CD14-positive monocyte (primary cell): ENCODE data around the gene LLGL2. TPM values are rescaled to one million over a fixed set of nuclear protein-coding genes. Genes with fewer than 3 reads are reported as not detected.

Source experiments
- DNase-seq, 3 donors: peaks; one replicate each; pipeline ENCODE4 v3.0.0-alpha.2; 2011 to 2022
- H2AFZ ChIP-seq: 2 replicates; pipeline ENCODE4 v1.6.0; 2012; ENCODE audit warnings: mild to moderate bottlenecking, low read depth, low read length, inconsistent platforms; ENCODE audit not compliant: insufficient read depth, poor library complexity, severe bottlenecking
- H3K27ac ChIP-seq, 2 donors: 1 replicate in 1 of 2; 2 replicates in 1 of 2; pipeline ENCODE4 v1.5.1; 2012 to 2013; ENCODE audit warnings: low read length in 2 of 2, control low read depth in 1 of 2, inconsistent platforms in 1 of 2, low read depth in 1 of 2, mild to moderate bottlenecking in 1 of 2
- H3K27me3 ChIP-seq, 2 donors: one replicate each; pipeline versions ENCODE4 v1.6.0 to v1.6.1; 2011 to 2013; ENCODE audit warnings: low read length in 2 of 2; ENCODE audit not compliant: control insufficient read depth in 2 of 2, insufficient read depth in 2 of 2
- H3K36me3 ChIP-seq, 2 donors: replicated peaks in 1 of 2; 1 replicate in 1 of 2; 2 replicates in 1 of 2; pipeline versions ENCODE4 v1.5.1 to v1.6.1; 2012 to 2013; ENCODE audit warnings: low read length in 2 of 2, control low read depth in 1 of 2, inconsistent platforms in 1 of 2, mild to moderate bottlenecking in 1 of 2; ENCODE audit not compliant: insufficient read depth in 2 of 2, control insufficient read depth in 1 of 2
- H3K4me1 ChIP-seq, 2 donors: 1 replicate in 1 of 2; 2 replicates in 1 of 2; pipeline versions ENCODE4 v1.5.1 to v1.6.1; 2012 to 2013; ENCODE audit warnings: low read length in 2 of 2, control low read depth in 1 of 2, inconsistent platforms in 1 of 2, mild to moderate bottlenecking in 1 of 2, moderate library complexity in 1 of 2; ENCODE audit not compliant: insufficient read depth in 2 of 2, control insufficient read depth in 1 of 2
- H3K4me2 ChIP-seq: replicated peaks from 2 replicates; pipeline ENCODE3; 2012; ENCODE audit warnings: low read length, moderate library complexity, mild to moderate bottlenecking; ENCODE audit not compliant: poor library complexity, severe bottlenecking; ENCODE audit errors: extremely low read depth
- H3K4me3 ChIP-seq, 3 experiments: fragments of 200-600 bp in 1 of 3; sonication (generic) in 1 of 3; replicated peaks in 1 of 3; 1 replicate in 2 of 3; 2 replicates in 1 of 3; pipeline ENCODE4 v1.5.1; 2011 to 2013; ENCODE audit warnings: low read length in 3 of 3, mild to moderate bottlenecking in 3 of 3, control low read depth in 2 of 3, low read depth in 2 of 3, inconsistent platforms in 1 of 3, moderate library complexity in 1 of 3
- H3K79me2 ChIP-seq: 2 replicates; pipeline ENCODE4 v1.6.0; 2012; ENCODE audit warnings: mild to moderate bottlenecking, control low read depth, inconsistent platforms, low read length, moderate library complexity; ENCODE audit not compliant: insufficient read depth
- H3K9ac ChIP-seq: 2 replicates; pipeline ENCODE4 v1.6.0; 2017; ENCODE audit warnings: low read length, mild to moderate bottlenecking; ENCODE audit not compliant: insufficient read depth, poor library complexity, severe bottlenecking
- H3K9me3 ChIP-seq, 2 donors: replicated peaks in 1 of 2; 1 replicate in 1 of 2; 2 replicates in 1 of 2; pipeline versions ENCODE4 v1.5.1 to v1.6.1; 2012 to 2013; ENCODE audit warnings: low read length in 2 of 2, control low read depth in 1 of 2; ENCODE audit not compliant: control insufficient read depth in 1 of 2, insufficient read depth in 1 of 2
- H4K20me1 ChIP-seq: 2 replicates; pipeline ENCODE4 v1.6.0; 2012; ENCODE audit warnings: mild to moderate bottlenecking, low read length, control low read depth, moderate library complexity; ENCODE audit not compliant: insufficient read depth
- H3K27ac Mint-ChIP-seq, 7 donors: one replicate each; pipeline ENCODE4 v1.8.0; 2020; ENCODE audit warnings: mild to moderate bottlenecking in 7 of 7, mixed read lengths in 7 of 7, moderate library complexity in 6 of 7, inconsistent platforms in 2 of 7
- H3K27me3 Mint-ChIP-seq, 3 donors: one replicate each; pipeline ENCODE4 v1.8.0; 2021 to 2022; ENCODE audit warnings: low read depth in 3 of 3, mild to moderate bottlenecking in 3 of 3, mixed read lengths in 3 of 3, moderate library complexity in 3 of 3, inconsistent platforms in 1 of 3
- H3K36me3 Mint-ChIP-seq, 2 donors: one replicate each; pipeline ENCODE4 v1.8.0; 2020; ENCODE audit warnings: mixed read lengths in 2 of 2, inconsistent platforms in 1 of 2, mild to moderate bottlenecking in 1 of 2
- H3K4me1 Mint-ChIP-seq: one replicate; pipeline ENCODE4 v1.8.0; 2020; ENCODE audit warnings: mild to moderate bottlenecking, mixed read lengths
- H3K4me3 Mint-ChIP-seq, 2 donors: one replicate each; pipeline ENCODE4 v1.8.0; 2020; ENCODE audit warnings: mild to moderate bottlenecking in 2 of 2, mixed read lengths in 2 of 2, moderate library complexity in 1 of 2
- H3K9me3 Mint-ChIP-seq, 7 donors: one replicate each; pipeline ENCODE4 v1.8.0; 2020 to 2022; ENCODE audit warnings: mixed read lengths in 7 of 7, mild to moderate bottlenecking in 6 of 7, moderate library complexity in 6 of 7, inconsistent platforms in 2 of 7
- WGBS: methylation state at CpG from one replicate; pipeline ENCODE4 v1.1.5; 2013; ENCODE audit warnings: missing lambda C conversion rate; ENCODE audit not compliant: insufficient coverage; 5-methylcytosine and 5-hydroxymethylcytosine counted together
- intact Hi-C, 2 donors: fragments of 100-400 bp; cut with micrococcal nuclease; formaldehyde crosslinking; loops; one replicate each; pipeline versions ENCODE4 v1.15.0 to v1.15.1; 2023
- polyA plus RNA-seq, 3 donors: library from polyadenylated mRNA; depleted of rRNA in 1 of 3; unstranded in 2 of 3; stranded (reverse) in 1 of 3; fragments of 300-500 nt in 2 of 3; fragments of >200 nt in 1 of 3; fragmentation: Illumina TruSeq in 2 of 3; gene quantifications; 1 replicate in 2 of 3; 2 replicates in 1 of 3; pipeline ENCODE4 v1.2.3, GENCODE V29; 2012 to 2021
- TF ChIP-seq, protein P1 (sequence below): fragments of 200-600 bp; IDR thresholded peaks from one replicate; pipeline ENCODE4 v1.8.0; 2022; ENCODE audit warnings: antibody characterized with exemption, mild to moderate bottlenecking

LLGL2 gene
- polyA plus RNA-seq, 3 donors = 4.8 to 7.5 (median 5.5) TPM

DNA sequence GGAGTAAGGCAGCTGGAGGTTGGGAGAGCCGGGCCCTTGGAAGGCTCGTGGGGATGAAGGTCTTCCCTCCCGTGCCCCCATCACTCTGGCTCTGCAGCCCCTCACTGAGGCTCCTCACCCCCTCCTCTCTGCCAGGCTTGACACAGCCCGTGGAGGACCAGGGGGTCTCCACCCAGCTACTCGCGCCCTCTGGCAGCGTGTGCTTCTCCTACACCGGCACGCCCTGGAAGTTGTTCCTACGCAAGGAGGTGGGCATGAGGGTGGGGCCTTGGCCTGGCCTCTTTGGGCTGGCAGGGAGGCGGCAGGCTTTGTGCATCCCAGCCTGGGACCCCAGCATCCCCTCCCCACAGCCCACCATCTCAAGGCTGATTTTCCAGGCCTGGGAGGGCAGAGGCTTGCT lies 92.2 kb downstream of the LLGL2 start:
- peaks cover 59 to 91% of the 10 kb centered on the region in 2 donors for H3K36me3 Mint-ChIP-seq
- H3K4me1 Mint-ChIP-seq = no peaks in the 10 kb centered on the region
- Histone ChIP-seq H3K4me3 (no peak overlapping the region), H3K27me3 (no peaks in the 10 kb centered on the region), H3K9me3 (no peaks in the 10 kb centered on the region), H4K20me1 (no peaks in the 10 kb centered on the region), H3K36me3 (peaks cover 97 to 100% of the 10 kb centered on the region in 2 donors), H3K9ac (no peak overlapping the region), H3K4me2 (no peak overlapping the region), H2AFZ (no peak overlapping the region), H3K79me2 (no peaks in the 10 kb centered on the region), H3K4me1 (no peaks in the 10 kb centered on the region), H3K27ac (no peak overlapping the region)
- 98% methylated on average over 7 of the region's 11 CpGs for WGBS
- H3K27me3 Mint-ChIP-seq = peaks cover 0 to 2% (median 0%) of the 10 kb centered on the region in 3 donors
- H3K4me3 Mint-ChIP-seq = no peak overlapping the region
- intact Hi-C loops = no loop called here
- H3K27ac Mint-ChIP-seq = no peak overlapping the region
- DNase-seq = no peak
- H3K9me3 Mint-ChIP-seq = no peaks in the 10 kb centered on the region
- TF ChIP-seq, protein P1, sequence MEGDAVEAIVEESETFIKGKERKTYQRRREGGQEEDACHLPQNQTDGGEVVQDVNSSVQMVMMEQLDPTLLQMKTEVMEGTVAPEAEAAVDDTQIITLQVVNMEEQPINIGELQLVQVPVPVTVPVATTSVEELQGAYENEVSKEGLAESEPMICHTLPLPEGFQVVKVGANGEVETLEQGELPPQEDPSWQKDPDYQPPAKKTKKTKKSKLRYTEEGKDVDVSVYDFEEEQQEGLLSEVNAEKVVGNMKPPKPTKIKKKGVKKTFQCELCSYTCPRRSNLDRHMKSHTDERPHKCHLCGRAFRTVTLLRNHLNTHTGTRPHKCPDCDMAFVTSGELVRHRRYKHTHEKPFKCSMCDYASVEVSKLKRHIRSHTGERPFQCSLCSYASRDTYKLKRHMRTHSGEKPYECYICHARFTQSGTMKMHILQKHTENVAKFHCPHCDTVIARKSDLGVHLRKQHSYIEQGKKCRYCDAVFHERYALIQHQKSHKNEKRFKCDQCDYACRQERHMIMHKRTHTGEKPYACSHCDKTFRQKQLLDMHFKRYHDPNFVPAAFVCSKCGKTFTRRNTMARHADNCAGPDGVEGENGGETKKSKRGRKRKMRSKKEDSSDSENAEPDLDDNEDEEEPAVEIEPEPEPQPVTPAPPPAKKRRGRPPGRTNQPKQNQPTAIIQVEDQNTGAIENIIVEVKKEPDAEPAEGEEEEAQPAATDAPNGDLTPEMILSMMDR = no peak

DNA sequence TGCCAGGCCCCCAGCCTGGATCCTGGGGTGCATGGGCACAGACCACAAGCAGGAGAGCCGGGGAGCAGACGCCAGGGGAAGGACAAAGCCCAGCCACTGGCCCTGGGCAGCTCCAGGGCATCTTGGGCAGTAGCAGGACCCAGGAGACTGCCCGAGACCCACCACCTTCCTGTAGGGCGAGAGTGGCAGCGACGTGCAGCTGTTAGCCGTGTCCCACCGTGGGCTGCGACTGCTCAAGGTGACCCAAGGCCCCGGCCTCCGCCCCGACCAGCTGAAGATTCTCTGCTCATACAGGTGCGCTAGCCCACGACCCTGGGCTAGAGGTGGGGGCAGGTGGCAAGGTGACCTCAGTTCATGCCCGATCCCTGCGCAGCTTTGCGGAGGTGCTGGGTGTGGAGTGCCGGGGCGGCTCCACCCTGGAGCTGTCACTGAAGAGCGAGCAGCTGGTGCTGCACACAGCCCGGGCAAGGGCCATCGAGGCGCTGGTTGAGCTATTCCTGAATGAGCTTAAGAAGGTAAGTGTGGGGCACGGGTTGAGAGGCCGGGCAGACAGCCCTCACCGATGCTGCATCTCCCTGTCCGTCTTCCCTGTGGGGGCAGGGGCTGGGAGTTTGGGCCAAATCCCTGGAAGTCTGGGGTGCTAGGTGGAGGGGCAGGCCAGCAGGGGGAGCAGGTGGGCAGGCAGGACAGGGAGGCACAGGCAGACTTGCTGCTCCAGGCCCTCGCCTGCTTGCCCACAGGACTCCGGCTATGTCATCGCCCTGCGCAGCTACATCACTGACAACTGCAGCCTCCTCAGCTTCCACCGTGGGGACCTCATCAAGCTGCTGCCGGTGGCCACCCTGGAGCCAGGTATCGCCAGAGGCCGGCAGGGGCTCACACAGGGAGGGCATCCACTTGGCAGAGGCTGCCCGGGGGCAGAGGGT lies 94.3 kb downstream of the LLGL2 start:
- H4K20me1 ChIP-seq = no peaks in the 10 kb centered on the region
- no peaks in the 10 kb centered on the region for H3K27me3 ChIP-seq
- Mint-ChIP-seq H3K27me3 (peaks cover 0 to 4% (median 0%) of the 10 kb centered on the region in 3 donors), H3K36me3 (peaks cover 62 to 97% of the 10 kb centered on the region in 2 donors), H3K4me1 (no peaks in the 10 kb centered on the region), H3K4me3 (no peak overlapping the region), H3K9me3 (no peaks in the 10 kb centered on the region), H3K27ac (peak overlapping the region in 1 of 7 donors; percentile 56)
- peaks cover 96% of the 10 kb centered on the region in 2 donors for H3K36me3 ChIP-seq
- WGBS = 95% methylated on average over 34 of the region's 36 CpGs
- no peak overlapping the region for H3K27ac ChIP-seq
- no peaks in the 10 kb centered on the region for H3K9me3 ChIP-seq
- no peak for DNase-seq
- H3K9ac ChIP-seq = no peak overlapping the region
- H3K79me2 ChIP-seq = no peaks in the 10 kb centered on the region
- H2AFZ ChIP-seq = no peak overlapping the region
- TF ChIP-seq, protein P1 = peak; percentile 25
- H3K4me1 ChIP-seq = no peaks in the 10 kb centered on the region
- no peak overlapping the region for H3K4me2 ChIP-seq
- no peak overlapping the region for H3K4me3 ChIP-seq
- intact Hi-C loops = no loop called here
